ENCODE results near the gene PABPN1.
"Not testable (repeated sequence)": the region's sequence is repeated elsewhere in the genome, so short reads cannot be mapped to it uniquely, and the experiment has no call there.

The PABPN1 gene

DNA sequence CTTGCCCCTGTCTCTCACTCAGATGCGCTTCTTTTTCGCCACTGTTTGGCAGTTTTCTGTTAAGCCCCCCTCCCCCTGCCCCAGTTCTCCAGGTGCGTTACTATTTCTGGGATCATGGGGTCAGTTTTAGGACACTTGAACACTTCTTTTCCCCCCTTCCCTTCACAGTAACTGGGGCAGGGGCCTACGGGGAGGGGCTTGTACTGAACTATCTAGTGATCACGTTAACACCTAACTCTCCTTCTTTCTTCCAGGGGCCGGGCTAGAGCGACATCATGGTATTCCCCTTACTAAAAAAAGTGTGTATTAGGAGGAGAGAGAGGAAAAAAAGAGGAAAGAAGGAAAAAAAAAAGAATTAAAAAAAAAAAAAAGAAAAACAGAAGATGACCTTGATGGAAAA lies 3.7 kb downstream of the PABPN1 start:
- no peak overlapping the region for H3K9ac ChIP-seq (ENCODE audit: insufficient read length, low read depth)
- no peaks in the 10 kb centered on the region for H3K4me1 ChIP-seq (ENCODE audit: insufficient read depth, insufficient read length)
- H3K4me3 ChIP-seq (ENCODE audit: insufficient read length, low read depth), result no peak overlapping the region
- H3K9me3 ChIP-seq (ENCODE audit: insufficient read depth, low read length), result no peaks in the 10 kb centered on the region
- H3K27me3 ChIP-seq (ENCODE audit: insufficient read depth, insufficient read length), result no peaks in the 10 kb centered on the region
- no peak for DNase-seq (ENCODE audit: low read depth, low spot score)
- TF ChIP-seq SUZ12 (IDR thresholded peaks at IDR 0.05; ENCODE audit: extremely low read depth, insufficient read depth, insufficient read length), result no peak
- no peak for TF ChIP-seq YY1 (IDR thresholded peaks at IDR 0.05; ENCODE audit: insufficient read depth, insufficient read length)
- no peak for TF ChIP-seq ZNF274 (IDR thresholded peaks at IDR 0.05; ENCODE audit: low read depth, low read length)
- peaks cover 39% of the 10 kb centered on the region for H3K36me3 ChIP-seq (ENCODE audit: insufficient read depth, insufficient read length, low read length)

DNA sequence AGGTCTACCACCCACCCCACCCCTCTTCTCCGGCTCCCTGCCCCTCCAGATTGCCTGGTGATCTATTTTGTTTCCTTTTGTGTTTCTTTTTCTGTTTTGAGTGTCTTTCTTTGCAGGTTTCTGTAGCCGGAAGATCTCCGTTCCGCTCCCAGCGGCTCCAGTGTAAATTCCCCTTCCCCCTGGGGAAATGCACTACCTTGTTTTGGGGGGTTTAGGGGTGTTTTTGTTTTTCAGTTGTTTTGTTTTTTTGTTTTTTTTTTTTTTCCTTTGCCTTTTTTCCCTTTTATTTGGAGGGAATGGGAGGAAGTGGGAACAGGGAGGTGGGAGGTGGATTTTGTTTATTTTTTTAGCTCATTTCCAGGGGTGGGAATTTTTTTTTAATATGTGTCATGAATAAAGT lies 4.5 kb downstream of the PABPN1 start:
- H3K4me1 ChIP-seq (ENCODE audit: insufficient read depth, insufficient read length); H3K9ac ChIP-seq (ENCODE audit: insufficient read length, low read depth); H3K27me3 ChIP-seq (ENCODE audit: insufficient read depth, insufficient read length); DNase-seq (ENCODE audit: low read depth, low spot score); H3K9me3 ChIP-seq (ENCODE audit: insufficient read depth, low read length); H3K4me3 ChIP-seq (ENCODE audit: insufficient read length, low read depth): not testable (repeated sequence)
- H3K36me3 ChIP-seq (ENCODE audit: insufficient read depth, insufficient read length, low read length), result peaks cover 36% of the 10 kb centered on the region

- TF ChIP-seq SUZ12 (IDR thresholded peaks at IDR 0.05; ENCODE audit: extremely low read depth, insufficient read depth, insufficient read length) (no peak), YY1 (IDR thresholded peaks at IDR 0.05; ENCODE audit: insufficient read depth, insufficient read length) (no peak), ZNF274 (IDR thresholded peaks at IDR 0.05; ENCODE audit: low read depth, low read length) (no peak)
- Histone ChIP-seq H3K27me3 (ENCODE audit: insufficient read depth, insufficient read length) (no peaks in the 10 kb centered on the region), H3K4me1 (ENCODE audit: insufficient read depth, insufficient read length) (no peaks in the 10 kb centered on the region), H3K36me3 (ENCODE audit: insufficient read depth, insufficient read length, low read length) (peaks cover 36% of the 10 kb centered on the region), H3K9me3 (ENCODE audit: insufficient read depth, low read length) (no peaks in the 10 kb centered on the region), H3K9ac (ENCODE audit: insufficient read length, low read depth) (no peak overlapping the region), H3K4me3 (ENCODE audit: insufficient read length, low read depth) (no peak overlapping the region)
- no peak for DNase-seq (ENCODE audit: low read depth, low spot score)
These were observed 5.5 kb downstream of the PABPN1 start for GRCh38 chr14:23326491-23327332.

- TF ChIP-seq ZNF274 (IDR thresholded peaks at IDR 0.05; ENCODE audit: low read depth, low read length) (no peak), SUZ12 (IDR thresholded peaks at IDR 0.05; ENCODE audit: extremely low read depth, insufficient read depth, insufficient read length) (no peak), YY1 (IDR thresholded peaks at IDR 0.05; ENCODE audit: insufficient read depth, insufficient read length) (no peak)
- Histone ChIP-seq H3K4me3 (ENCODE audit: insufficient read length, low read depth) (no peak overlapping the region), H3K9me3 (ENCODE audit: insufficient read depth, low read length) (no peaks in the 10 kb centered on the region), H3K9ac (ENCODE audit: insufficient read length, low read depth) (no peak overlapping the region), H3K36me3 (ENCODE audit: insufficient read depth, insufficient read length, low read length) (peaks cover 24% of the 10 kb centered on the region), H3K4me1 (ENCODE audit: insufficient read depth, insufficient read length) (no peaks in the 10 kb centered on the region), H3K27me3 (ENCODE audit: insufficient read depth, insufficient read length) (no peaks in the 10 kb centered on the region)
- peak; percentile 68 for DNase-seq (ENCODE audit: low read depth, low spot score)
These were observed 6.9 kb downstream of the PABPN1 start for GRCh38 chr14:23327947-23328744.

- no peak for DNase-seq (ENCODE audit: low read depth, low spot score)
- no peaks in the 10 kb centered on the region for H3K4me1 ChIP-seq (ENCODE audit: insufficient read depth, insufficient read length)
- no peak overlapping the region for H3K9ac ChIP-seq (ENCODE audit: insufficient read length, low read depth)
- no peak for TF ChIP-seq SUZ12 (IDR thresholded peaks at IDR 0.05; ENCODE audit: extremely low read depth, insufficient read depth, insufficient read length)
- TF ChIP-seq YY1 (IDR thresholded peaks at IDR 0.05; ENCODE audit: insufficient read depth, insufficient read length), result no peak
- no peak for TF ChIP-seq ZNF274 (IDR thresholded peaks at IDR 0.05; ENCODE audit: low read depth, low read length)
- no peaks in the 10 kb centered on the region for H3K36me3 ChIP-seq (ENCODE audit: insufficient read depth, insufficient read length, low read length)
- H3K27me3 ChIP-seq (ENCODE audit: insufficient read depth, insufficient read length), result no peaks in the 10 kb centered on the region
- no peak overlapping the region for H3K4me3 ChIP-seq (ENCODE audit: insufficient read length, low read depth)
- peaks cover 34% of the 10 kb centered on the region for H3K9me3 ChIP-seq (ENCODE audit: insufficient read depth, low read length)
These were observed 14.4 kb downstream of the PABPN1 start for GRCh38 chr14:23335623-23336022.

- no peaks in the 10 kb centered on the region for H3K27me3 ChIP-seq (ENCODE audit: insufficient read depth, insufficient read length)
- DNase-seq (ENCODE audit: low read depth, low spot score), result no peak
- H3K4me3 ChIP-seq (ENCODE audit: insufficient read length, low read depth), result no peak overlapping the region
- no peaks in the 10 kb centered on the region for H3K4me1 ChIP-seq (ENCODE audit: insufficient read depth, insufficient read length)
- H3K9me3 ChIP-seq (ENCODE audit: insufficient read depth, low read length), result peaks cover 43% of the 10 kb centered on the region
- TF ChIP-seq ZNF274 (IDR thresholded peaks at IDR 0.05; ENCODE audit: low read depth, low read length) (no peak), SUZ12 (IDR thresholded peaks at IDR 0.05; ENCODE audit: extremely low read depth, insufficient read depth, insufficient read length) (no peak), YY1 (IDR thresholded peaks at IDR 0.05; ENCODE audit: insufficient read depth, insufficient read length) (no peak)
- H3K9ac ChIP-seq (ENCODE audit: insufficient read length, low read depth), result no peak overlapping the region
- H3K36me3 ChIP-seq (ENCODE audit: insufficient read depth, insufficient read length, low read length), result no peaks in the 10 kb centered on the region
These were observed 18.4 kb downstream of the PABPN1 start for GRCh38 chr14:23339506-23340268.

DNA sequence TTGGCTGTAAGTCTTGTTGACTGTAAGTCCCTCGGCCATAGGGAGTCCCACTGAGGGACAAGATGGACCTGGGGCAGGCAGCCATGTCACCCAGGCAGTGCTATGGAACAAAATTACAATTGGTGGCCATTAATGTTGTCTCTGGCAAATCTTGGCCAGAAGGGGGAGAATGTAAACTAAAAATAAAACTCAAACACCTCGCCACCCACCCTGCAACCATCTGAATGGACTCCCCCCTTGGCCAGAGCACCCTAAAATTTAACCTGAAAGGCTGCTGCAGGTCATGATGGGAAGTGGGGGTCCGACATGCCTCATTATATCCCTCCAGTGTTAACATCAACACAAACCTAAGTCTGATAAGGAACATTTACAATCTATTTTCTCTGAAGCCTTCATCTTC lies 23.2 kb downstream of the PABPN1 start:
- Histone ChIP-seq H3K9ac (ENCODE audit: insufficient read length, low read depth) (no peak overlapping the region), H3K9me3 (ENCODE audit: insufficient read depth, low read length) (peaks cover 21% of the 10 kb centered on the region), H3K4me3 (ENCODE audit: insufficient read length, low read depth) (no peak overlapping the region), H3K4me1 (ENCODE audit: insufficient read depth, insufficient read length) (peaks cover 8% of the 10 kb centered on the region), H3K27me3 (ENCODE audit: insufficient read depth, insufficient read length) (no peaks in the 10 kb centered on the region), H3K36me3 (ENCODE audit: insufficient read depth, insufficient read length, low read length) (peaks cover 32% of the 10 kb centered on the region)
- no peak for DNase-seq (ENCODE audit: low read depth, low spot score)
- no peak for TF ChIP-seq SUZ12 (IDR thresholded peaks at IDR 0.05; ENCODE audit: extremely low read depth, insufficient read depth, insufficient read length)
- no peak for TF ChIP-seq ZNF274 (IDR thresholded peaks at IDR 0.05; ENCODE audit: low read depth, low read length)
- no peak for TF ChIP-seq YY1 (IDR thresholded peaks at IDR 0.05; ENCODE audit: insufficient read depth, insufficient read length)
